ENCODE results near the gene ULK4.
"Not testable (repeated sequence)": the region's sequence is repeated elsewhere in the genome, so short reads cannot be mapped to it uniquely, and the experiment has no call there.

ULK4 gene

GRCh38 chr3:41986561-41986960 is 24.7 kb upstream of the ULK4 start:
- no peak for TF ChIP-seq CTCF (IDR thresholded peaks at IDR 0.05; ENCODE audit: borderline replicate concordance, control extremely low read depth, extremely low read depth, insufficient read depth, missing control alignments)
- DNase-seq (ENCODE audit: low spot score): no peak
- in situ Hi-C loops (cut with MboI; ENCODE audit: low sequenced_read_pairs, unreplicated experiment): no loop called here

- in situ Hi-C loops (cut with MboI; ENCODE audit: low sequenced_read_pairs, unreplicated experiment): no loop called here
- no peak for TF ChIP-seq CTCF (IDR thresholded peaks at IDR 0.05; ENCODE audit: borderline replicate concordance, control extremely low read depth, extremely low read depth, insufficient read depth, missing control alignments)
- DNase-seq (ENCODE audit: low spot score): no peak
Measured at GRCh38 chr3:41985018-41985417, 23.1 kb upstream of the ULK4 start.

GRCh38 chr3:41983091-41983490 is 21.2 kb upstream of the ULK4 start:
- in situ Hi-C loops (cut with MboI; ENCODE audit: low sequenced_read_pairs, unreplicated experiment); DNase-seq (ENCODE audit: low spot score): not testable (repeated sequence)

- in situ Hi-C loops (cut with MboI; ENCODE audit: low sequenced_read_pairs, unreplicated experiment); DNase-seq (ENCODE audit: low spot score): not testable (repeated sequence)
Measured at GRCh38 chr3:41977401-41977800, 15.5 kb upstream of the ULK4 start.

- DNase-seq (ENCODE audit: low spot score): no peak
- in situ Hi-C loops (cut with MboI; ENCODE audit: low sequenced_read_pairs, unreplicated experiment): no loop called here
- no peak for TF ChIP-seq CTCF (IDR thresholded peaks at IDR 0.05; ENCODE audit: borderline replicate concordance, control extremely low read depth, extremely low read depth, insufficient read depth, missing control alignments)
Measured at GRCh38 chr3:41975416-41976103, 13.7 kb upstream of the ULK4 start.

- in situ Hi-C loops (cut with MboI; ENCODE audit: low sequenced_read_pairs, unreplicated experiment): no loop called here
- TF ChIP-seq CTCF (IDR thresholded peaks at IDR 0.05; ENCODE audit: borderline replicate concordance, control extremely low read depth, extremely low read depth, insufficient read depth, missing control alignments): no peak
- DNase-seq (ENCODE audit: low spot score): no peak
Measured at GRCh38 chr3:41974223-41974622, 12.3 kb upstream of the ULK4 start.

GRCh38 chr3:41972802-41973201 is 10.9 kb upstream of the ULK4 start:
- DNase-seq (ENCODE audit: low spot score): no peak
- in situ Hi-C loops (cut with MboI; ENCODE audit: low sequenced_read_pairs, unreplicated experiment): no loop called here
- TF ChIP-seq CTCF (IDR thresholded peaks at IDR 0.05; ENCODE audit: borderline replicate concordance, control extremely low read depth, extremely low read depth, insufficient read depth, missing control alignments): no peak

GRCh38 chr3:41966206-41966605 is 4.3 kb upstream of the ULK4 start:
- DNase-seq (ENCODE audit: low spot score): no peak
- no peak for TF ChIP-seq CTCF (IDR thresholded peaks at IDR 0.05; ENCODE audit: borderline replicate concordance, control extremely low read depth, extremely low read depth, insufficient read depth, missing control alignments)
- in situ Hi-C loops (cut with MboI; ENCODE audit: low sequenced_read_pairs, unreplicated experiment): no loop called here

Measured in GM13976 (cell line).